HG02763 (cell line): ENCODE data around the gene OTUD5.
A peak's percentile ranks its signal among the peaks of the same experiment; 100 is the strongest.

Experiments
- ATAC-seq: cut with Tn5 transposase; IDR thresholded peaks from one replicate; pipeline ENCODE4 v1.9.1; 2021; ENCODE audit warnings: mild to moderate bottlenecking, moderate library complexity; ENCODE audit not compliant: unreplicated experiment

OTUD5 gene

GRCh38 chrX:48972220-48973164 is 15.1 kb upstream of the OTUD5 start:
- no peak for ATAC-seq

DNA sequence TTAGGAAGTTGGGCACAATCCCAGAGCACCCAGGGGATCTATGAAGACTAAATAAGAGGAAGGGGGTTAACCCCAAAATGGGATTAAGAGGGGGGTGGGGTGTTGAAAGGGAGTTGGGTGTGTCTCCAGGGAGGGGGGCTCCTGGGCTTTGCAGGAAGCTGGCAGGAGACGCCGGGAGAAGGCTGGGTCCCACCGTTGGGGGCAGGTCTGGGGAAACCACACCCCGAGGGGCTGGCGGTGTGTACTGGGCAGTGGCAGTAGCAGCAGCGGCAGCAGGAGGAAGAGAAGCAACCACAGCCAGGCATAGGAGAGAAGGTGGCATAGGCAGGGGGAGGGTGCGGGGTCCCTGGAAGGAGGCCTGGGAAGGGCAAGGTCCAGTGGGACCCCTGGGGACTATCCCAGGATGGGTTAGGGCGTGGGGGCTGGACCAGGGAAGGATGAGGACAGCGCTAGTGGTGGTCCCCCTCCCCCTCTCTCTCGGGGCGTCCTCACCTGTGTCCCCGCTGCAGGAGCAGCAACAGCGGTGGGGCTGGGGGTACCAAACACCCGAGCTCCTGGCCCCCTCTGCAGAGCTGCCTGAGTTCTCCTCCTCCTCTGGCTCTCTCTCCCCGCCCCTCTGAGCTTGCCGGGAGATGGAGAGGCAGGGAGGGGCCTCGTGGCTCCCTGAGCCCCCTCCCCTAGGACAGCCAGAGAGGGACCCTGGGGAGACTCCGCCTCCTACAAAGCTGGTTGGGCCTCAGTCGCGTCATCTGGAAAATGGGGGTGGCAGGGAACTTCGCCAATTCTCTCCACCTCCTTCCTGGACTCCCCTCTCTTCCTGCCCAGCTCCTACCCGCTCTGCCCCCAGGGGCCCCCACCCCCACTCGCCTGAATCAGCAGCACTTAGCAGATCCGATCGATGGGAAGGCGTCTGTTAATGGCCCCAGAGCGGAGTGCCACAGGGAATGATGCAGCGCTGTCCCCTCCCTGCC is 14.1 kb upstream of the OTUD5 start, which contains the start of gene KCND1:
KCND1 (minus strand) TSS at position 596 of the 971 bp plus-strand sequence. CDS start 1,573 bp downstream, outside the sequence.
- ATAC-seq: no peak

GRCh38 chrX:48969471-48969870 is 12.1 kb upstream of the OTUD5 start:
- no peak for ATAC-seq

DNA sequence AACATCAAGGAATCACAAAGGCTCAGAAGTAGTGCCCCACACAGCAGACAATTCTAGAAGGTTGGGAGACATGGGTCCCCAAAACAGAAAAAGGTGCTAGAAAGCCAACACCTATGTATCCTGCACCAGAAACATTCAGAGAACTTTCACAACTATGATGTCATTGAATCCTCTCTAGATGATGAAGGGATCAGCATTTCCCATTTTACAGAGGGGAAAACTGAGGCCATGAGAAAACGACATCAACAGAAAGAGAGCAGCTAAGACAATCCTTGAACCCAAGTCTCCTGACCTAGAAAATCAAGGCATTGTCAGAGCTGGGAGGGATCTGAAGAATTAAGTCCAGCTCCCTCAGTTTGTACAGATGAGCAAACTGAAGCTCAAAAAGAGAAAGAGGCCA is 11.0 kb upstream of the OTUD5 start:
- ATAC-seq: no peak

DNA sequence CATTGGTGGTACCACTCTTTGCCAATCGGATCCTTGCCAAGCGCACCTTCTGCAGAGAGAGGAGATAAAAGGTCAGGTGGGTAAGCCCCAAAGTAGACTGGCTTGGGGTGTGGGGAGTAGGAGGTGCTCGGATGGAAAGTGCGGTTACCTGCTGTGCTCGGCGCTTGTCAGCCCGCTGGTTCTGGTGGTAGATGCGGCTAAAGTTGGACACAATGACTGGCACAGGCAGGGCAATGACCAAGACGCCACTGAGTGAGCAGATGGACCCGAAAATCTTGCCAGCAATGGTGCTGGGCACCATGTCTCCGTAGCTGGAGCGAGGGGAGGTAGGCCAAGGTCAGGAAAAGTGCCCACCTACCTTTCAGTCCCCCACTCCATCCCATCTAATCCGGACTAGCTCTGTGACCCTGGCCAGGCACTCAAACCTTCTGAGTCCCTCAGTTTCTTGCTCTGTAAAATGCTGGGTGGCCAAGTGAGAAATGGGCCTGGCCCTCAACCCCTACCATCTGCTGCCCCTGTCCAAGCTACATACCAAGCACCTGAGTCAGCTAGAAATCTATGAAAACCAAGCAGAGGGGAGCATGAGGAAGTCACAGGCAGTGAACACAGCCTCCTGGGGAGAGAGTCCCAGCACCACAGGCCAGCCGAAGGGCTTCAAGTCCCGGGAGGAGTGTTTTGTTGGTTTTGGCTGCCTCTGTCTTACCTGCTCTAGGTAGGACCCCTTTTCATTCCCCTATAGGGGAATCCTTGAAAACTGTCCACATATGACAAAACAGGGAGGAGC is 9.6 kb upstream of the OTUD5 start:
- ATAC-seq: no peak

GRCh38 chrX:48965959-48966358 is 8.6 kb upstream of the OTUD5 start:
- no peak for ATAC-seq

- ATAC-seq: no peak
These were observed 4.2 kb upstream of the OTUD5 start for GRCh38 chrX:48961585-48962091.

GRCh38 chrX:48960291-48960690 is 2.9 kb upstream of the OTUD5 start:
- ATAC-seq: no peak

- no peak for ATAC-seq
These were observed 1.3 kb upstream of the OTUD5 start for GRCh38 chrX:48958635-48959094.

DNA sequence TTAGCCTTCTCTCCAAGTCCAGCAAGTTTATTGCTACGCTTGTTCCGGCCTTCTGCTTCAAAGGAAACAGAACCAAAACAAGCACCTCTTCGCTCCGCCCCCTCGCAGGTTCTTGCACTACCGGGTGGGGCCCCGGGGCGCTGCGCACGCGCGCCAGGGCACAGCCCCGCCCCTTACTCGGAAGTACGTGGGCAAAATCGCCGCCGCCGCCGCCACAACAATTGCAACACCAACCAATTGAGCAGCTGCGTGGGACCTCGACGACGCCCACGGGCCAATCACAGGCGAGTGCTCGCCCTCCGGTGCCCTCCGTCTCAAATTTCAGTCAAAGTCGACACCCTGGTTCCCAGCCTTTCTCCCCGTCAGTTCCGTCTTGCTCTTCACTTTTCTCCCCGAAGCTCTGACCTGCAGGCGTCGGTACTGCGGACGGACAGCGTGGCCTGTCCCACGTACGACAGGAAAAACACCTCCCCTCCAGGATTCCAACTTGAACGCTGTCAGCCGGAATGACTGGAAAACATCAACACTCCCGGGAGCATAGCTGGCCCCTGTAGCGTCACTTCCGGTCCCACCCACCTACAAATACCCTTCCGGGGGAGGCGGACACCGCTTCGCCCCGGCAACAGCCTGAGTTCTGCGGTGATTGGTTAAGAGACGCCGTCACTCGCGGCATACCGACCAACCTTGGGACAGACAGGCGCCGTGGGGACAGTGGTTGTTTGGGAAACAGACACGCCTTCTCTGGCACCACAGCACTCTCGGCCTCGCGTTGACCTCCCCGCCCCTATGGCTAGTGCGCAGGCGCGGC is 624 bp upstream of the OTUD5 start:
- ATAC-seq: peak; percentile 81

DNA sequence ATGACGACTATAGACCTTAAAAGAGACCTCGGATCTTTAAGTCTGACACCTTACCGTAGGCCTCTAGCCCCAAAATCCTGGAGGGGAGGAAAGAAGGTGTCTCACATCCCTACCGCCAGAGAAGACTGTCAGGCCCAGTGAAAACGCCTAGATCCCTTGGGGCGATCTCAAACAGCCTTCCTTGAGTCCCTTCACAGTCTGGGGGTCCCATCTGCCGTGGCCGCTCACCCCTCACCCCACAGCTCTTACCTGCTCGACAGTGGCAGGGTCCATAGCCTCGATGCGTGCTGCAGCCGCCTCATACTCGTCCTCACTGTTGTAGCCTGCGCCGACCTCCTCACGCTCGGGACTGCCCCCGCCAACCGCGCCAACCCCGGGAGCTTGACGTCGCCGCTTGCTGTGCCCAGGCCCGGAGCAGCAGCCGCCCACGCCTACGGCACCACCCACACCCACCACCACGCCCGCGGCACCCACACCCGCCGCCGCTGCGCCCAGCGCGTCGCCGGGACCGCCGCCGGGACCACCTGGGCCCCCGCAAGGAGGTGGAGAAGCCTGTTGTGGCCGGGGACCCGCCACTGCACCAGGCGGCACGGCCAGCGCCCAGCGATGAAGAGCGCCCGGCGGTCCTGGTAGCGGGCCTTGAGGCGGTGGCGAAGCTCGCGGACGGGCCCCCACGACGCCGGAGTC is 536 bp downstream of the OTUD5 start:
- no peak for ATAC-seq

DNA sequence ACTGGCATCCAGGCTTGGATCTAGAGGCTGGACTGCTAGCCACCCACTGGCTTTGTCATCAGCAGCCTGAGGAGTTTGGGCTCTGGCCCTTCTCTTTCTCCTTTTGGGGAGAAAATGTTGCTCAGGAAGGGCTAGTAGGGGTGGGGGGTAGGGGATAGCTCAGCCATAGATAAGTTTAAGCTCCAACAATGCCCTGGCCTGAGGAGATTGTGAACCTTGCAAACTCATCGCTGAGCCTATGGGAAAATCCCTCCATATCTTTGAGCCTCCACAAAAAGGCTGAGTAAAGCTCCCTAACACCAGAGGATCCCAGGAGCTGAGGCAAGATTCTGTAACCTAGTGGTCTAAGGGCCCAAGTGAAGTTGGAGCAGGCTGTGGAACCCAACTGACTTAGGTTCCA is 8.8 kb downstream of the OTUD5 start:
- no peak for ATAC-seq

- no peak for ATAC-seq
These were observed 11.7 kb downstream of the OTUD5 start for GRCh38 chrX:48945517-48946348.

DNA sequence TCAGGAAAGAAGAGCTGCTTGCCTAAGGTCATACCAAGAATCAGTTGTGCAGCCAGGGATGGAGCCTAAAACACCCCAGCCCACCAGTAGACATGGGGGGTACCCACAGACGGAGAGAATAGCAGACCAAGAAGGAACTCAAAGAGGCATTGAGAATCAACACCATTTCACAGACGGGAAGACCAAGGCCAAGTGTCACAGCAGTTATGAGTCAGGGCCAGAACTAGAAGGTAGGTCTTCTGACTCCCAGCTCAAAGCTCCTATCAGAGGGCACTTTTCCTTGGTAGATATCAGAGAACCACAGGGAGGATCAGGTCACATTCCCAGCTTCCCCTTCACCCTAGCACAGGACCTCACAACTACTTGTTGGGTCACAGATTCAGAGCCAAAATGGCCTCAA is 14.5 kb downstream of the OTUD5 start:
- ATAC-seq: no peak

GRCh38 chrX:48940404-48940955 is 16.9 kb downstream of the OTUD5 start:
- no peak for ATAC-seq

DNA sequence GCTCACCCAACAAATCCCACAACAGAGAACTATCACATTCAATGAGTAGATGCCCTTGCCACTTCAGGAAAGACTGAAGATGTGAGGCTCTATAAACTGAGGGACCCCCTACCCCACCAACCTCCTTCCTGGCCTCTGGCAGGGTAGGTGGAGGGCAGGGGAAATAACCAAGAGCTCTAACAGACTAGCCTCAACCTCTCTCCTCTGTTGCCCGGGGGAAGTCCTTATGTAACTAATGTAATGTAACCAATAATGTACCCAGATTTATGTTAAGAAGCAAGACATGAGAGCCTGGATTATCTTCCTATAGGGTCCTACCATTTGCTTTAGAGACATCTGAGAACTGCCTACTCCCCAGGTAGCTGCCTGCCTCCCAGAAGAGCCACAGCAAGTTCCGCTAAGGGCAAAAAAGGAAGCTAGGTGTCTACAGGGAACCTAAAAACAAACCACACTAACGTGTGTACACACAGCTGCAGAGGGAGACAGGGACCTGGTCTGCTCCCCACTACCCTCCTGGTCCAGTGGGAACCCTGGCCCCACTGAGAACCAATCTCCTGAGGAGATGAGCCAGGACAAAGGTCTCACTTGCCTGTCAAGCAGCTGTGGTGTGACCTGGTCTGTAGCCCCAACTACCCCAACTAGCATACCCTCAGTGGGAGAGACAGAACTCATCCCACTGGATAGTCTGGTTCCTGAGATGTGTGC is 17.7 kb downstream of the OTUD5 start:
- no peak for ATAC-seq
